K562 (cell line): ENCODE data around the gene UBA52. TPM values are rescaled to one million over a fixed set of nuclear protein-coding genes. Genes with fewer than 3 reads are reported as not detected.
A peak's percentile ranks its signal among the peaks of the same experiment; 100 is the strongest.

Experiments
- ARID4B ChIP-seq: sonication (generic); formaldehyde crosslinking; IDR thresholded peaks from 2 replicates; pipeline ENCODE4 v1.8.0; 2022; ENCODE audit warnings: mild to moderate bottlenecking, missing genetic modification reagents
- E2F8 ChIP-seq: fragments of 450-650 bp; IDR thresholded peaks from 2 replicates; pipeline ENCODE4 v1.7.1; 2018; ENCODE audit warnings: mild to moderate bottlenecking, low read depth; ENCODE audit not compliant: partially characterized antibody
- ETV5 ChIP-seq: sonication (generic); formaldehyde crosslinking; IDR thresholded peaks from 2 replicates; pipeline ENCODE4 v1.4.0; 2020; ENCODE audit warnings: low read depth, mild to moderate bottlenecking, missing genetic modification reagents
- KDM2B ChIP-seq: fragments of 250-450 bp; sonication (Bioruptor Pico); IDR thresholded peaks from 2 replicates; pipeline ENCODE4 v1.8.0; 2021; ENCODE audit warnings: mild to moderate bottlenecking, moderate library complexity
- KDM5B ChIP-seq: fragments of 200-600 bp; sonication (generic); IDR thresholded peaks from 2 replicates; pipeline ENCODE4 v1.6.1; 2012; ENCODE audit warnings: low read depth, mild to moderate bottlenecking, moderate library complexity, low read length, control low read depth, inconsistent platforms; ENCODE audit not compliant: insufficient replicate concordance
- MBD1 ChIP-seq: fragments of 250-450 bp; sonication (Bioruptor Pico); IDR thresholded peaks from 2 replicates; pipeline ENCODE4 v1.8.0; 2022; ENCODE audit warnings: inconsistent platforms
- NR2C1 ChIP-seq, 2 experiments: fragments of 450-650 bp; IDR thresholded peaks; 2 replicates each; pipeline ENCODE4 v1.6.1; 2017; ENCODE audit warnings: mild to moderate bottlenecking in 2 of 2, antibody characterized with exemption in 1 of 2, inconsistent platforms in 1 of 2, missing compliant biosample characterization in 1 of 2, missing genetic modification characterization in 1 of 2
- RCOR1 ChIP-seq, 2 experiments: IDR thresholded peaks; 2 replicates each; pipeline ENCODE4 v1.6.1; 2012; ENCODE audit warnings: low read depth in 2 of 2, low read length in 2 of 2, borderline replicate concordance in 1 of 2, improper control_type of control experiment in 1 of 2
- SREBF1 ChIP-seq: fragments of 150-350 bp; IDR thresholded peaks from 2 replicates; pipeline ENCODE4 v1.6.1; 2014; ENCODE audit warnings: antibody characterized with exemption, low read depth, low read length, borderline replicate concordance
- U2AF2 ChIP-seq: fragments of 200-400 bp; formaldehyde crosslinking; optimal IDR thresholded peaks from 2 replicates; pipeline ENCODE3; 2017; ENCODE audit warnings: low read depth, mild to moderate bottlenecking, low read length
- XRCC4 ChIP-seq: IDR thresholded peaks from one replicate; pipeline ENCODE4 v1.6.1; 2011; ENCODE audit not compliant: insufficient read depth, insufficient read length; ENCODE audit errors: extremely low read depth
- ZNF224 ChIP-seq: sonication (generic); formaldehyde crosslinking; IDR thresholded peaks from 2 replicates; pipeline ENCODE4 v1.8.0; 2022; ENCODE audit warnings: mild to moderate bottlenecking, missing genetic modification reagents
- ZNF740 ChIP-seq, 3 experiments: fragments of 200-800 bp in 1 of 3; sonication (Bioruptor generic) in 1 of 3; sonication (generic) in 1 of 3; formaldehyde crosslinking in 1 of 3; IDR thresholded peaks; 2 replicates each; pipeline versions ENCODE4 v1.6.1 to v1.8.0; 2016 to 2022; ENCODE audit warnings: mild to moderate bottlenecking in 2 of 3, missing compliant biosample characterization in 2 of 3, missing genetic modification characterization in 2 of 3, missing genetic modification reagents in 1 of 3
- polyA plus RNA-seq, 8 experiments: library from polyadenylated mRNA; depleted of rRNA in 4 of 8; stranded (reverse) in 5 of 8; unstranded in 3 of 8; fragments of >200 nt; fragmentation: Nextera tagmentation in 2 of 8; fragmentation: Illumina TruSeq in 1 of 8; extraction: Ambion mirVana in 2 of 8; extraction: Trizol in 1 of 8; gene quantifications; 2 replicates each; pipeline versions ENCODE4 v1.2.1 to v1.2.3, GENCODE V29; 2011 to 2014; ENCODE audit warnings: inconsistent platforms in 1 of 8, missing spikeins in 1 of 8
- total RNA-seq, 7 experiments: library from RNA; depleted of rRNA in 6 of 7; stranded (reverse); fragments of >200 nt in 6 of 7; fragmentation: Illumina TruSeq in 2 of 7; extraction: Trizol in 2 of 7; gene quantifications; 2 replicates each; pipeline versions ENCODE4 v1.2.1 to v1.2.3, GENCODE V29; 2011 to 2021; ENCODE audit warnings: low replicate concordance in 1 of 7

The UBA52 gene
- total and polyA plus RNA-seq, 9 of the 15 experiments (the other 6 are each of a cell fraction or from before 2014, with no cell fraction given): 1,110 to 2,751 (median 1,733) TPM

- TF ChIP-seq ETV5 (peak; percentile 81), ARID4B (CRISPR knock-in tag) (peak; percentile 86; the same call in 1 of the 2 replicates), XRCC4 (no peak), ZNF740 (CRISPR knock-in tag; IDR thresholded peaks at IDR 0.05) (peak; percentile 88), ZNF740 (tag; IDR thresholded peaks at IDR 0.05) (no peak), MBD1 (CRISPR knock-in tag) (no peak), U2AF2 (no peak), ZNF224 (CRISPR knock-in tag) (0 out of 2 replicates have a peak, but pooled peaks have one; percentile 58), RCOR1 (IDR thresholded peaks at IDR 0.05; ENCODE audit: borderline replicate concordance in 1 of 2, low read depth in 2 of 2, low read length in 2 of 2) (peak in 1 of 2 experiments; percentile 46; a peak in 2 of 4 replicates), KDM2B (CRISPR knock-in tag) (peak; percentile 80; the same call in 1 of the 2 replicates), SREBF1 (no peak), KDM5B (peak; percentile 53), NR2C1 (IDR thresholded peaks at IDR 0.05) (no peak), NR2C1 (tag; IDR thresholded peaks at IDR 0.05) (no peak), E2F8 (no peak)
Observed at GRCh38 chr19:18588611-18589379, 17.1 kb downstream of the UBA52 start, which contains the start of gene REX1BD (continued).
